WERI-Rb-1 (cell line): Measurements from ENCODE around the gene MYO1H.

Experiments used
- DNase-seq: peaks from one replicate; pipeline ENCODE4 v3.0.0-alpha.2; 2020
- H3K27ac ChIP-seq: fragments of 250-450 bp; sonication (Bioruptor Pico); 2 replicates; pipeline ENCODE4 v1.5.1; 2020; ENCODE audit warnings: mild to moderate bottlenecking, moderate library complexity
- H3K27me3 ChIP-seq: fragments of 250-450 bp; sonication (Bioruptor Pico); 2 replicates; pipeline ENCODE4 v1.5.1; 2021; ENCODE audit warnings: mild to moderate bottlenecking, low read depth, moderate library complexity; ENCODE audit not compliant: insufficient read depth, severe bottlenecking
- H3K36me3 ChIP-seq: fragments of 250-450 bp; sonication (Bioruptor Pico); 2 replicates; pipeline ENCODE4 v1.5.1; 2020; ENCODE audit warnings: mild to moderate bottlenecking, moderate library complexity
- H3K4me3 ChIP-seq: 2 replicates; pipeline ENCODE4 v1.5.1; 2011; ENCODE audit warnings: low read depth, mild to moderate bottlenecking, control low read depth, low read length
- H3K9me3 ChIP-seq: fragments of 250-450 bp; sonication (Bioruptor Pico); 2 replicates; pipeline ENCODE4 v1.5.1; 2021; ENCODE audit warnings: mild to moderate bottlenecking, moderate library complexity; ENCODE audit not compliant: severe bottlenecking
- TF ChIP-seq, protein P1 (sequence below): IDR thresholded peaks from 2 replicates; pipeline ENCODE4 v1.5.1; 2011; ENCODE audit warnings: low read depth, mild to moderate bottlenecking, control low read depth, inconsistent platforms, low read length

Gene MYO1H

DNA sequence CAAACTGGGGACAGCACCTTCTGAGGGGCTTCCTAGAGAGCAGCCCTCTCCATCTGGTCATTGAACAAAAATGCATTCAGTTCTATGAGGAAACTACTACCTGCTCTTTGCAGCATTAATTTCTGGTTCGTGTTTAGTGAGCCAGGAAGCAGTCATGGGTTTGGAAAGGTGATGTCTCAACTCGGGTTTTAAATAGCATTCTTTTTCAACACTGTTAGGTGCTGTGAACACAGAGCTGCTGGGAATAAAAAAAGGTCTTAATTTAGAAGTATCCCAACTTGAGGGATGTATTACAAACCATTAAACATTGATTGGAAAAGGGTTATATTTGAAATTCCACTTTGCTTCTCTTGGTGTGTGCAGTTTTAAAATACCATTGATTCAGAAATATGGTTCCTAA lies 9.3 kb downstream of the MYO1H start:
- H3K9me3 ChIP-seq, result no peaks in the 10 kb centered on the region
- no peaks in the 10 kb centered on the region for H3K27me3 ChIP-seq
- no peak for DNase-seq
- H3K4me3 ChIP-seq, result no peak overlapping the region
- no peak overlapping the region for H3K27ac ChIP-seq
- no peaks in the 10 kb centered on the region for H3K36me3 ChIP-seq
- TF ChIP-seq, protein P1, sequence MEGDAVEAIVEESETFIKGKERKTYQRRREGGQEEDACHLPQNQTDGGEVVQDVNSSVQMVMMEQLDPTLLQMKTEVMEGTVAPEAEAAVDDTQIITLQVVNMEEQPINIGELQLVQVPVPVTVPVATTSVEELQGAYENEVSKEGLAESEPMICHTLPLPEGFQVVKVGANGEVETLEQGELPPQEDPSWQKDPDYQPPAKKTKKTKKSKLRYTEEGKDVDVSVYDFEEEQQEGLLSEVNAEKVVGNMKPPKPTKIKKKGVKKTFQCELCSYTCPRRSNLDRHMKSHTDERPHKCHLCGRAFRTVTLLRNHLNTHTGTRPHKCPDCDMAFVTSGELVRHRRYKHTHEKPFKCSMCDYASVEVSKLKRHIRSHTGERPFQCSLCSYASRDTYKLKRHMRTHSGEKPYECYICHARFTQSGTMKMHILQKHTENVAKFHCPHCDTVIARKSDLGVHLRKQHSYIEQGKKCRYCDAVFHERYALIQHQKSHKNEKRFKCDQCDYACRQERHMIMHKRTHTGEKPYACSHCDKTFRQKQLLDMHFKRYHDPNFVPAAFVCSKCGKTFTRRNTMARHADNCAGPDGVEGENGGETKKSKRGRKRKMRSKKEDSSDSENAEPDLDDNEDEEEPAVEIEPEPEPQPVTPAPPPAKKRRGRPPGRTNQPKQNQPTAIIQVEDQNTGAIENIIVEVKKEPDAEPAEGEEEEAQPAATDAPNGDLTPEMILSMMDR, result no peak

DNA sequence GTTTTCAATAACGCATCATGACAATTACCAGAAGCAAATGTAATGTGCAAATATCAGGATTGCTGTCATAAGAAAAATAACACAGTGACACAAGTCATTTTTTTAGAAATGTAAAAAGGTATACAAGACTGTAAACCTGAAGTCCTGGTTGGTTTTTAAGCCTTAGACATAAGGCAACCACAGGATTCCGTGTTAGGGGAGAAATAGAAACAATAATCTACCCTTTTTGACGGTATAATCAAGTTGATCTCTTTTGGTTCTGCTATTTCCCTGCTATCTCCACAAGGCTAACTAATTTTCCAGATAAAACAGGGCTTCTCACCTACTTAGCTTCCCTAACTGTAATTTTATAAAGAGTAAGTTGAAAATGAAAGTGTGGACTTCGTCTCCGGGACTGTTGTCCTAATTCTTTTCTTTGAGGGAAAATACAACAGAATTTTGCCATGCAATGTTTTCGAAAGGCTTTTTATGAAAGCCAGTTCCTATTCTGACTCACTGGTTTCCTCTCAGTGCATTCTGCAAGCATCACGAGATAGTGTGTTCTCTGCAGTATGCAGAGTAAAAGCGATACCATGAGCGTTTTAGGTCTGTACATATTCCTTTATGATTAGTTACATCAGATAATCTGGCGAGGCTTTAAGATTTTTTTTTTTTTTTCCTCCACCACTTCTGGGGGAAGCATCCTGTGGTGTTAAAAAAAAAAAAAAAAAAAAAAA lies 10.6 kb downstream of the MYO1H start:
- Histone ChIP-seq H3K4me3 (no peak overlapping the region), H3K27me3 (no peaks in the 10 kb centered on the region), H3K27ac (no peak overlapping the region), H3K9me3 (no peaks in the 10 kb centered on the region), H3K36me3 (no peaks in the 10 kb centered on the region)
- TF ChIP-seq, protein P1, result no peak
- DNase-seq, result no peak

DNA sequence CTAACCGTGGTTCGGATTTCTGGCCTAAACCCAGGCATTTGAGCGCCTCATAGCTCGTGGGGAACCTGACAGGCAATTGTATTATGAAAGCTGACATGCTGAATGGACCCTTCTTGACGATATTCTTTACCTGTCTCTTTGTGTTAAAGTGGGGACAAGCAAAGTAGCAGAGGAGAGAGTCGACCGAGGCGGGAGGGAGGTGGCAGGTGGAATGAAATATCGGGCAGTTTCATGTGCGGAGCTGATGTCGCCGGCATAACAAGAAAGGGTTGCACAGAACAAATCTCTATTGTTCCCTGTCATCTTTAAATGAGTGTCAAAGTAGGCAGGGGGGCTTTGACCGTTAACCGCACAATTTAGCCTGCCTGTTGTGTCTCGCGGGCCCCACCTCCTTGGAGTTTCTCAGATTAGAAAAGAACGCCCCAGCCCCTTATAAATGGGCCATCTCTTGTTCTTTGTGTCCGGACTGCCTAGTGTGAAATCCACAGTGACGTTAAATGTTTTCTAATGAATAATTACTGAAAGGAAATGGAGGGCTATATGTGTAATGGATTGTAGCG lies 11.5 kb downstream of the MYO1H start:
- H3K27ac ChIP-seq, result no peak overlapping the region
- no peak for DNase-seq
- H3K9me3 ChIP-seq, result no peaks in the 10 kb centered on the region
- H3K36me3 ChIP-seq, result no peaks in the 10 kb centered on the region
- H3K4me3 ChIP-seq, result no peak overlapping the region
- no peaks in the 10 kb centered on the region for H3K27me3 ChIP-seq
- TF ChIP-seq, protein P1, result no peak

DNA sequence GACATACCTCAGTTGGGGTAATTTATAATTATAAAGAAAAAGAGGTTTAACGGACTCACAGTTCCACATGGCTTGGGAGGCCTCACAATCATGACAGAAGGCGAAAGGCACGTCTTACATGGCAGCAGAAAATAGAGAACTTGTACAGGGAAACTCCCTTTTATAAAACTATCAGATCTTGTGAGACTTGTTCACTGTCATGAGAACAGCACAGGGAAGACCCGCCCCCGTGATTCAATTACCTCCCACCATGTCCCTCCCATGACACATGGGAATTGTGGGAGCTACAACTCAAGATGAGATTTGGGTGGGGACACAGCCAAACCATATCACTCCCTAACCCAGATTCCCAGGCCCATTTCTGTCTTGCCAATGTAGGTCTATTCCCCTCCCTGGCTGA lies 22.1 kb downstream of the MYO1H start:
- Histone ChIP-seq H3K36me3 (no peaks in the 10 kb centered on the region), H3K4me3 (no peak overlapping the region), H3K27ac (no peak overlapping the region), H3K9me3 (no peaks in the 10 kb centered on the region), H3K27me3 (no peaks in the 10 kb centered on the region)
- DNase-seq, result no peak
- TF ChIP-seq, protein P1, result no peak

DNA sequence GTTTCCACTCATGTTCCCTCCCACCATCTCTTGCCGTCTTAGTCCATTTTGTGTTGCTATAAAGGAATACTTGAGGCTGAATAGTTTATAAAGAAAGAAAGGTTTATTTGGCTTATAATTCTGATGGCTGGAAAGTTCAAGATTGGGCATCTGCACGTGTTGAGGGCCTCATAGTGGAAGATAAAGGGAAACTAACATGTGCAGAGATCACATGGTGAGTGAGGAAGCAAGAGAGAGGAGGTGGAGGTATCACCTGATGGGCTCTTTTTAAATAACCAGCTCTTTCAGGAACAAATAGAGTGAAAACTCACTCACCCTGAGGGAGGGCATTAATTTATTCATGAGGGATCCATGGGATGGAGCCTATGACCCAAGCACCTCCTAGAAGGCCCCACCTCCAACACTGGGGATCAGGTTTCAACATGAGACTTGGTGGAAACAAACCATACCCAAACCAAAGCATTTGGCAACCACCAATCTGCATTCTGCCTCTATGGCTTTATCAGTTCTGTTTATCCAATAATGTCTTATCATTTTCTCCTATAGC lies 29.5 kb downstream of the MYO1H start:
- H3K9me3 ChIP-seq, result no peaks in the 10 kb centered on the region
- no peak for DNase-seq

More for the DNA sequence above, 29.5 kb downstream of the MYO1H start:
- H3K27ac ChIP-seq, result no peak overlapping the region
- no peaks in the 10 kb centered on the region for H3K27me3 ChIP-seq
- H3K36me3 ChIP-seq, result no peaks in the 10 kb centered on the region
- TF ChIP-seq, protein P1, result no peak
- no peak overlapping the region for H3K4me3 ChIP-seq
